Right lobe of liver (tissue), 4 donors: ENCODE data around the gene ISX.

Experiments
- POLR2A ChIP-seq: fragments of 450-650 bp; IDR thresholded peaks from one replicate; pipeline ENCODE4 v1.6.1; 2017; ENCODE audit warnings: antibody characterized with exemption, mild to moderate bottlenecking
- TF ChIP-seq, protein P1 (sequence below), 4 donors: fragments of 200-600 bp in 3 of 4; fragments of 450-650 bp in 1 of 4; IDR thresholded peaks; one replicate each; pipeline versions ENCODE4 v1.5.1 to v1.8.0; 2016 to 2022; ENCODE audit warnings: antibody characterized with exemption in 4 of 4, mild to moderate bottlenecking in 2 of 4
- donor health status: DM: no; HTN: no; CAD: no.
- donor health status: DM: no; HTN: no; CAD: no.
- donor health status: DM: no; HTN: yes; CAD: no.

DNA sequence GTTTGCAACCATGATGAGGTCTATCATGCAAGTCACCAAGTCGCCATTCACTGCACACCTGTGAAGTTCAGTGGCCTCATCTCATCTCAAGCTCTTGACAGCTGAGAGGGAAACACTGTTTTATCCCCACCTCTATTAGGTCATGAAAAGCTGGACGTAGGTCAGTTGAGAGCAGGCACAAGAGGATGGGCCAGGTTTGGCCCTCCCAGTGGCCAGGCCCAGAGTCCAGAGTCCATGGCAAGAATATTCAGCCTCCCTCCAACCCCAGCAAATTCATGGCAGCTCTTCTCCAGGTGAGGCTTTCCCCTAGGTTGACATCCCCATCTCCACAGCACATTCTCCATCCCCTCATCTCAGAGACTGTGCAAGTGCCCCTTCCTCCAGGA lies 22.0 kb upstream of the ISX start:
- TF ChIP-seq, protein P1, sequence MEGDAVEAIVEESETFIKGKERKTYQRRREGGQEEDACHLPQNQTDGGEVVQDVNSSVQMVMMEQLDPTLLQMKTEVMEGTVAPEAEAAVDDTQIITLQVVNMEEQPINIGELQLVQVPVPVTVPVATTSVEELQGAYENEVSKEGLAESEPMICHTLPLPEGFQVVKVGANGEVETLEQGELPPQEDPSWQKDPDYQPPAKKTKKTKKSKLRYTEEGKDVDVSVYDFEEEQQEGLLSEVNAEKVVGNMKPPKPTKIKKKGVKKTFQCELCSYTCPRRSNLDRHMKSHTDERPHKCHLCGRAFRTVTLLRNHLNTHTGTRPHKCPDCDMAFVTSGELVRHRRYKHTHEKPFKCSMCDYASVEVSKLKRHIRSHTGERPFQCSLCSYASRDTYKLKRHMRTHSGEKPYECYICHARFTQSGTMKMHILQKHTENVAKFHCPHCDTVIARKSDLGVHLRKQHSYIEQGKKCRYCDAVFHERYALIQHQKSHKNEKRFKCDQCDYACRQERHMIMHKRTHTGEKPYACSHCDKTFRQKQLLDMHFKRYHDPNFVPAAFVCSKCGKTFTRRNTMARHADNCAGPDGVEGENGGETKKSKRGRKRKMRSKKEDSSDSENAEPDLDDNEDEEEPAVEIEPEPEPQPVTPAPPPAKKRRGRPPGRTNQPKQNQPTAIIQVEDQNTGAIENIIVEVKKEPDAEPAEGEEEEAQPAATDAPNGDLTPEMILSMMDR (IDR thresholded peaks at IDR 0.05): no peak
- no peak for TF ChIP-seq POLR2A
